GM19035 (cell line): ENCODE data around the gene DDN.

ENCODE experiments used
- ATAC-seq: cut with Tn5 transposase; IDR thresholded peaks from one replicate; pipeline ENCODE4 v1.9.1; 2021; ENCODE audit not compliant: unreplicated experiment

The DDN gene

DNA sequence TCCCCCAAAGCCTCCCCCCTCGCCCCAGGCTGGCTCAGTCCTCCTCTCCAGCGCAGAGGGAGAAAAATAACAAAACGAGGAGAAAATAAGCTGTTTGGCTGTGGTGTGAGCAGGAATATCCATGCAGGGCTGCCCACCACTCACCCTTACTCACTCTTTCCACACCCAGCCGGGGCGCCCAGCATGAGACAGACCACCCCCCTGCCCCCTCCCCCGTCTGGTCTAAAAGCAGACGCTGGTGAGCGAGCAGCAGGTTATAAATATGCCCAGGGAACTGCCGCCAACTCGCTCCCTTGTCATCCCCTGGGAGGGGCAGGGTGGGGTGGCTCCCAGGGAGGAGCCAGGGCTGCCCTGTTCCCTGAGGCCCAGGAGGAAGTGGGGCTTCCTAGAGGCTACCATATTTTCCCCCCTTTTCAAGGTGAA lies 13.7 kb downstream of the DDN start:
- no peak for ATAC-seq

DNA sequence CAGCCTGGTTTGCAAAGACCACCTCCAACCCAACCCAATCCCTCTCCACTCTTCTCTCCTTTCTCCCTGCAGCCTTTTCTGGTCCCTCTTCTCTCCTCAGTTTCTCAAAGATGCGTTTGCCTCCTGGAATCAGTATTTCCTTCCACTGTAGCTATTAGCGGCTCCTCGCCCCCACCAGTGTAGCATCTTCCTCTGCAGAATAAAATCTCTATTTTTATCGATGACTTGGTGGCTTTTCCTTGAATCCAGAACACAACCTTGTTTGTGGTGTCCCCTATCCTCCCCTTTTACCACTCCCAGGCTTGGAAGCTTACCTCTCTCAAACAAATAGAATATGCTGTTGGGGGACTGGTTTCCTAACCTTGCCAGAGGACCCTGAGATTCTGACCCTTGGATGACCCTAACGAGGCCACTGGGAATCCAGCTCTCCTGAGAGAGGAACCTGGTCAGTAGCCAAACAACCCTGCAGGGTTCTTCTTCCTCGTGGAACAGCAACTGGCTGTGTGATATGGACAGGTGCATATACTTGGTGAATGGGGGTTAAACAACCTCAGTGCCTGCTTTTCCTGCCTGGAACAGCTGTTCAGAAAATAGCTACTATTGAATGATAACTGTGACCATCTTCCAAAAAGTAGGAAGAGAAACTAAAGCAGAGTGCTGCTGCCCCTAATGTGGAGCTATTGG lies 16.6 kb downstream of the DDN start:
- no peak for ATAC-seq

DNA sequence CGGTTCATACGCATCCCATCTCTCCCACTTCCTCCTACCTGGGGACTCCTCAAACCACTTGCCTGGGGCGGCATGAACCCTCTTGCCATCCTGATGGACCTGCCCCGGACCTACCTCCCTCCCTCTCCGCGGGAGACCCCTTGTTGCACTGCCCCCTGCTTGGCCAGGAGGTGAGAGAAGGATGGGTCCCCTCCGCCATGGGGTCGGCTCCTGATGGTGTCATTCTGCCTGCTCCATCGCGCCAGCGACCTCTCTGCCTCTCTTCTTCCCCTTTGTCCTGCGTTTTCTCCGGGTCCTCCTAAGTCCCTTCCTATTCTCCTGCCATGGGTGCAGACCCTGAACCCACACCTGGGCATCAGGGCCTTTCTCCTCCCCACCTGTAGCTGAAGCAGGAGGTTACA lies 17.4 kb downstream of the DDN start:
- no peak for ATAC-seq

DNA sequence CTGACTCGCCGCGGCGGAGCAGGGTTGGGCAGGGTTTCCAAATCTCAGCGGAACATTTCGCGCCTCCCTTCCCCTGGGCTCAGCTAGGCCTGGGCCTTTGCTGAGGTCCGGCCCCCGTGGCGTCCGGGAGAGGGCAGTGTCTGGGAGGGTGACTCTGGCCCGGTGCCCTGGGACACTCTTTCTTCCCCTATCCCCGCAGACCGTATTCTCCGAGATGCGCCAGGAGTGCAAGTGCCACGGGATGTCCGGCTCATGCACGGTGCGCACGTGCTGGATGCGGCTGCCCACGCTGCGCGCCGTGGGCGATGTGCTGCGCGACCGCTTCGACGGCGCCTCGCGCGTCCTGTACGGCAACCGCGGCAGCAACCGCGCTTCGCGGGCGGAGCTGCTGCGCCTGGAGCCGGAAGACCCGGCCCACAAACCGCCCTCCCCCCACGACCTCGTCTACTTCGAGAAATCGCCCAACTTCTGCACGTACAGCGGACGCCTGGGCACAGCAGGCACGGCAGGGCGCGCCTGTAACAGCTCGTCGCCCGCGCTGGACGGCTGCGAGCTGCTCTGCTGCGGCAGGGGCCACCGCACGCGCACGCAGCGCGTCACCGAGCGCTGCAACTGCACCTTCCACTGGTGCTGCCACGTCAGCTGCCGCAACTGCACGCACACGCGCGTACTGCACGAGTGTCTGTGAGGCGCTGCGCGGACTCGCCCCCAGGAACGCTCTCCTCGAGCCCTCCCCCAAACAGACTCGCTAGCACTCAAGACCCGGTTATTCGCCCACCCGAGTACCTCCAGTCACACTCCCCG lies 18.0 kb downstream of the DDN start:
- ATAC-seq, result no peak

DNA sequence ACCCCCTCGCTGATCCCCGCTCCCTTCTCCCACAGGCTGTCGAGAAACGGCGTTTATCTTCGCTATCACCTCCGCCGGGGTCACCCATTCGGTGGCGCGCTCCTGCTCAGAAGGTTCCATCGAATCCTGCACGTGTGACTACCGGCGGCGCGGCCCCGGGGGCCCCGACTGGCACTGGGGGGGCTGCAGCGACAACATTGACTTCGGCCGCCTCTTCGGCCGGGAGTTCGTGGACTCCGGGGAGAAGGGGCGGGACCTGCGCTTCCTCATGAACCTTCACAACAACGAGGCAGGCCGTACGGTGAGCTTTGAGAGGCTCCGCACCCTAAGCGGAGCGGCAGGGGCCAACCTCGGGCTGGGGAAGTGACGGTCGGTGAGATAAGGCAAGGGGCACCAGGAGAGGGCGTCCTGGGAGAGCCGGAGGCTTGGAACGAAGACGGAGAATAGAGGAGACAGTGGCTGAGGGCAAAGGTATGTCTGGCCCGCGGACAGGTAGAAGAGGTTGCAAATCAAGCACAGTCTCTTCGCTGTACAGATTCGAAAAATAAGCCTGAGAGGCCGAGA lies 18.7 kb downstream of the DDN start:
- ATAC-seq, result no peak

DNA sequence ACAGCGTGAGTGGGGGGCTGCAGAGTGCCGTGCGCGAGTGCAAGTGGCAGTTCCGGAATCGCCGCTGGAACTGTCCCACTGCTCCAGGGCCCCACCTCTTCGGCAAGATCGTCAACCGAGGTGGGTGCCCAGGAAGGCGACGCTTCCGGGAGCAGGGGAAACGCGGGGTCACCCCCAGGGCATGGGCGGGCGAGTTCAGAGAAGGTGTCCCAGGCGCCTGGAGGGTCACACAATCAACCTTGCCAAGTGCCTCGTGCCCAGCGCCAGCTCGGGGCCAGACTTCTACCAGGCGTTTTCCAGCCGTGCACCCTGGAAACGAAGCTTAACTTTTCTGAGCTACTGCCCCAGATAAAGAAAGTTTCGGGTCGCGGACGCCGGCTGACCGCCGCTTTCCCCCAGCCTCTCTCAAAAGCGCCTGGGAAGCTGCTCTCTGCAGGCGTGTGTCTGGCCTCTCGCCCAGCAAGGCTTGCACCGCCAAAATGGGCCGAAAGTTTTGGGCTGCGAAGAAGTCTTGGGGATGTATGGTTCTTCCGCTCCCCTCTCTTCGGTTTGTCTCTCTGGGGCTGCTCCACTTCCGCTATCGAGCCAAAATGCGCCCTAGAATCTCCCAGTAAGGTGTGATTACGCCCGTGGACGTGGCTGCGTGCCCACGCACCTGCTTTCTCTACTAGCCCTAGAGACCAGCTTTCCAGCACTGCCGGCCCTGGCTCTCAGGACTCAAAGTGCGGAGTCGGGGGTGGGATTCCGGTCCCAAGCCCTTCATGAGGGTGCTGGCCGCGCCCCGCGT lies 19.4 kb downstream of the DDN start:
- ATAC-seq, result no peak

DNA sequence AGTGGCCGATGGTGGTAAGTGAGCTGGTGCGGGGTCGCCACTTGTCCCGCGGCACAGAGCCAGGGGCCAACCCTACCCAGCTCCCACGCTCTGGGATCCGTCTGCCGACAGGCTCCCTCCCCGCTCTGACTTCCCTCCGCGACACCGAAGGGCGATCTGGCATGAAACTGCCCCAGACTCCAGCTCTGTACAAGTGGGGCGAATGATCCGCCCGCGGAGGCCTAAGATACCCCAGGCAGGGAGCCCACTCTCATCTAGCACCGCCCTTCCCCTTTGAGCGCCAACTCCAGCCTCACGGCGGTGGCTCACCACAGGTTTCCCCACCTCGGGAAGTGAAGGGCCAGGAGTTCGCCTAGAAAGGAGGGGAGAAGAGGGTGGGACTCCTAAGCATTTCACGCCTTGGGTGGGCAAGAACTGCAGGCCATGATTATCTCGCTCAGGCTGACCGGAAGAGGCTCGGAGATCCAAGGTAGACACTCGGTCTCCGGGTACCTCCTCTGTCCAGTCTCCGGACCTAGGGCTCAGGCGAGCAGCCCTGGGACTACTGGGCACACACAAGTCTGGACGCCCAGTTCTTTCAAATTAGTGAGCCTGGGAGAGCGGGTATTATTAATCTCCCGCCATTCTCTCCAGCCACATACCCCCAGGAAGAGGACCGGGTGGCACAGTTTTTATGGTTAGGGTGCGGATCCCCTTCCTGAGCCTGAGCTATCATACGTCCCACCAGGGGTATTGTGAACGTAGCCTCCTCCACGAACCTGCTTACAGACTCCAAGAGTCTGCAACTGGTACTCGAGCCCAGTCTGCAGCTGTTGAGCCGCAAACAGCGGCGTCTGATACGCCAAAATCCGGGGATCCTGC lies 20.2 kb downstream of the DDN start:
- ATAC-seq, result no peak

GRCh38 chr12:48978291-48978740 lies 20.9 kb downstream of the DDN start, which contains the start of gene WNT1:
TSS of gene WNT1 (plus strand) at chr12:48978322. CDS start at chr12:48978651, 329 bp downstream.
- ATAC-seq, result no peak

DNA sequence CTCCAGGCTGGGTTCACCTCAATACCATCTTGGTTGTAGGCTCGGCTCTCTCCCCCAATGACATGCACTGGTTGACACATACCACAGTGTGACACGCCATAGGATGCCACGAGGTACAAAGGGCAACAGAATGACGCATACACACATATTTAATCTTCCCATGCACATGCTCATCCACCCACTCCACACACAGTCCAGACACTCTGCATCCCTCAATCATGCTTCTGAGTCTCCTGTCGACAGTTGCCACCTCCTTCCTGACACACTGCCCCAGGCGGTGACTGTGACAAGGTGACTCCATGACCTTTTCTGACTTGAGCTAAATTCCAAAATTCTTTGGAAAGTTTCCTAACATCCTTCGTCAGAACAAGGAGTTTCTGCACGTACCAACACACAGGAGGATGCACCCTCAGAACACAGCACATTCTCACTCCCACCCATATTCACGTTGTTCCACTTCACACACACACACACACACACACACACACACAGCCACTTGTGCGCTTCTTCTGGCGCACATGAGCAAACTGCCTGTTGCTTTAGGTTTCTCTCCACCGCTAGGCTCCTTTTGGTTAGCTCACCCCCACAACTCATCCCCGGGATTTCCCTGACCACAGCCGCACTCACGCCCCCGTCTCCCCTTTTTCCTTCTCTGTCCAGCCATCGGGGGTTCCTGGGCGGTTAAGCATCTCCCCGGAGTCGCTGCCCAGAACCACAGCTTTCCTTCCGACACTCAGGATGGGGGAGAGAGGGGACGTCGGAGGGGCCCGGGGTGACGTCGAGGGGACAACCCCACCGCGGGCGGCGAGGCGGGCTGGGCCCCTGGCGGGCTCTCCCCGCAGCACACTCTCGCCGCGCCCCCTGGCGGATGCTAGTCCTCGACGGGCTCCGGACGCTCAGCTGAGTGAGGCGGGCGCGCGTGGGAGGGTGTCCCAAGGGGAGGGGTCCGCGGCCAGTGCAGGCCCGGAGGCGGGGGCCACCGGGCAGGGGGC lies 21.6 kb downstream of the DDN start:
- no peak for ATAC-seq

GRCh38 chr12:48973941-48974673 lies 25.1 kb downstream of the DDN start:
- ATAC-seq, result no peak

GRCh38 chr12:48973531-48973930 lies 25.6 kb downstream of the DDN start:
- no peak for ATAC-seq

GRCh38 chr12:48972952-48973483 lies 26.2 kb downstream of the DDN start:
- ATAC-seq, result no peak

DNA sequence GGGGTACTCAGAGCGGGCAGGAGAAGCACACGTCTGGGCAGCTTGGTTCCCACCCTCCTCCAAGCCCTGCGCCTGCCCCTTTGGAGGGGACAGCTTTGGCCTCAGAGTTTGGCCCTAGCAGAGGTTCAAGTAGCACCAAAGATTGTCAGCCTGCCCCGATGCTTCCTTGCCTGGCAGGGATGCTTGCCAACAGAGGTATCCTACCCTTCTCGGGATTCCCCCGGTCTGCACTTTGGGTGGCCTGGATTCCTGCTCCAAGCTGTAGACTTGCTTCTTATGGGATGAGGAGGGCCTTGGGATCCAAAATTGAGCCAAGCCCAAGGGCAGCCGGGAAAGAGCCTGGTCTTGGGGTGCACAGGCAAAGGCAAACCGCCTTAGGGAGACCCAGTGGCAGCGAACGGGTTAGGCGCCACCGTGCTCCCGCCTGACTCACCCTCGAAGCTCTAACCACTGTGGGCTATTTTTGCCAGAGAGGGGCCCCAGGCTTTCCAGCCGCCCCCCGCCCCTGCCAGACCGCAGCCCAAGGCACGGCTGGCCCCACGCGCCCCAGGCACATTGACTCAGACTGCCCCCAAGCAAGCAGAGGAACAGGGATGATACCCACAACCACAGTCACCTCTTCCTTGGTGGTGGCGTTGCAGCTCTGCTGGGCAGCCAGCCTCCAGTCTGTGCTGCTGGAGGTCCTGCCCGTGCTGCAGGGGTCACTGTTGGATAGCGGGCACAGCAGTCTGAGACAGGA lies 26.8 kb downstream of the DDN start:
- no peak for ATAC-seq

- no peak for ATAC-seq
These were observed 28.4 kb downstream of the DDN start for GRCh38 chr12:48970702-48971334.

DNA sequence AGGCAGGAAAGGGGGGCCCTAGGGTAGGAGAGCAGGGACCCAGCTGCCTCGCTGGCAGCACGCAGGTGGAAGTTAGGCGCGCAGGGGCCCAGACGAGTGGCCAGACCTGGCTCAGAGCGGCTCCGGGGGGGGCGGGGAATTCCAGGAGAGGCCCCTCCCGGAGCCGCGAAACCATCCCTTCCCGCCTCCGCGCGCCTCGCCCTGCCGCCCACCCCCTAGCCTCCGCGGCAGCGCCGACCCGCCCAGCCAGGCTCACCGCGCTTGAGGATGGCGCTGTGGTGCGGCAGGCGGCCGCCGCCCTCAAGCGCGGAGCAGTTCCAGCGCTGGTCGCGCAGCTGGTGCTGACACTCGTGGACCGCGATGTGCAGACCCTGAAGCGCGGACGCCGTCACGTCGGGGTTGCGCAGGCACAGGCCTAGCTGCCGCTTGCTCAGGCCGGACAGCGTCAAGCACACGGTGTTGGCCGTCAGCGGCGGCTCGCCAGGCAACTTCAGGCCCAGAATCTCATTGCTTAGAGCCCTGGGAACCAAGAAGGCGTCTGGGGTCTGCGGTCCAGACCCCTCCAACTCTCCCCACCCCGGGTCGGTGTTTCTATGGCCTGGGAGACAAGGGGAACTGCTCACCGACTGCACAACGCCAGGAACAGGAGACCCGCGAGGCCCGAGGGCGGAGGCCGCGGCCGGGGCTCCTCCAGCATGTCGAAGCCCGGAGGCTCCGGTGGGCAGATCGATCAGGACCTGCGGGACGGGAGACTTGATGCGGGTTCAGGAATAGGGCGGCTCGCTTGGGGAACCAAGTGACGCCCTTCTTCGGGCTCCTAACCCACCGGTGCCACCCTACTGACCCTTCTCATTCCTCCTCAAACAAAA lies 29.1 kb downstream of the DDN start:
- ATAC-seq, result no peak

GRCh38 chr12:48969160-48969771 lies 29.9 kb downstream of the DDN start:
- ATAC-seq, result no peak
